Brain microvascular endothelial cell (primary cell): ENCODE measurements around the gene PCDHGA7.
"Not testable (repeated sequence)": the region's sequence is repeated elsewhere in the genome, so short reads cannot be mapped to it uniquely, and the experiment has no call there.

Source experiments
- DNase-seq: peaks from one replicate; pipeline ENCODE4 v3.0.0-alpha.2; 2020
- H3K27ac ChIP-seq: fragments of 250-450 bp; sonication (Bioruptor Pico); 2 replicates; pipeline ENCODE4 v1.5.1; 2020; ENCODE audit warnings: mild to moderate bottlenecking, moderate library complexity
- H3K27me3 ChIP-seq: fragments of 250-450 bp; sonication (Bioruptor Pico); replicated peaks from 2 replicates; pipeline ENCODE4 v1.5.1; 2020; ENCODE audit warnings: mild to moderate bottlenecking
- H3K36me3 ChIP-seq: fragments of 250-450 bp; sonication (Bioruptor Pico); replicated peaks from 2 replicates; pipeline ENCODE4 v1.5.1; 2020; ENCODE audit warnings: mild to moderate bottlenecking
- H3K4me3 ChIP-seq: 2 replicates; pipeline ENCODE4 v1.5.1; 2011; ENCODE audit warnings: low read depth, mild to moderate bottlenecking, control low read depth, low read length, moderate library complexity
- CTCF ChIP-seq: IDR thresholded peaks from 2 replicates; pipeline ENCODE4 v1.5.1; 2011; ENCODE audit warnings: low read depth, mild to moderate bottlenecking, moderate library complexity, low read length, control low read depth, inconsistent platforms; ENCODE audit errors: missing control alignments
- in situ Hi-C: cut with HindIII; loops from 2 replicates; pipeline ENCODE4 v1.10.0; 2017; ENCODE audit warnings: low sequenced_read_pairs, low pct_ligation_motif_present

The PCDHGA7 gene

GRCh38 chr5:141382469-141383294 lies at the start of gene PCDHGA7:
Gene PCDHGA7, plus strand, starts transcription at chr5:141382742. Its CDS starts 158 bp downstream, at chr5:141382900.
- H3K27me3 ChIP-seq: no peaks in the 10 kb centered on the region
- H3K27ac ChIP-seq: no peak within 1 kb of the TSS
- peak; percentile 32 for DNase-seq
- TF ChIP-seq CTCF: peak; percentile 58
- in situ Hi-C loops: no loop called here
- peak within 1 kb of the TSS; percentile 58 for H3K4me3 ChIP-seq
- no peaks in the 10 kb centered on the region for H3K36me3 ChIP-seq

DNA sequence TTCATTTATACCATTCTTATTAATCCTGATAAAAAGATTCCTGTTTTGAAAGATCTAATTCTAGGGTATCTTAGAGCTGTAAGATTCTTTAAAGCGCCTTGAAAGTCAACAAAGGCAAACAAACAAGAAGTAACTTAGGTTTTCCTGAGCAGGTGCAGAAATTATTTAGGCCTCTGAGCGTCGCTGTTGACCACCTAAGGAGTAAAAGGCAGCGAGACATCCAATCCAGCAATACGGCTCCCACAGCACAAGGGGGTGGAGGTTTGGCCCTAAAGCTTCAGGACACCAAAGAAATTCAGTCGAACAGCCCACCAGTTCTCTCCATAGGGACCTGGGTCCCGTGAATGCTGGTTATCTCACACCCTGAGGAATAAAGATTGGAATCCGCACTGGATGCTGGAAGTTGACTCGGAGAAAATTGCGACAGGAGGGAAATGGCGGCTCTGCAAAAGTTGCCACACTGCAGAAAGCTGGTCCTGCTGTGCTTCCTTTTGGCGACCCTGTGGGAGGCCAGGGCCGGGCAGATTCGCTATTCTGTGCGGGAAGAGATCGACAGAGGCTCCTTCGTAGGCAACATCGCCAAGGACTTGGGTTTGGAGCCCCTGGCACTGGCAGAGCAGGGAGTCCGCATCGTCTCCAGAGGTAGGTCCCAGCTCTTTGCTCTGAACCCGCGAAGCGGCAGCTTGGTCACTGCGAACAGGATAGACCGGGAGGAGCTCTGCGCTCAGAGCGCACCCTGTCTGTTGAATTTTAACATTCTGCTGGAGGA lies 43.8 kb upstream of the PCDHGA7 start, which contains the start of gene PCDHGA2:
TSS of gene PCDHGA2 (plus strand) at position 223 of the 769 bp plus-strand sequence.
- peak; percentile 33 for DNase-seq
- H3K4me3 ChIP-seq: peak within 1 kb of the TSS; percentile 22
- H3K27me3 ChIP-seq: no peaks in the 10 kb centered on the region

DNA sequence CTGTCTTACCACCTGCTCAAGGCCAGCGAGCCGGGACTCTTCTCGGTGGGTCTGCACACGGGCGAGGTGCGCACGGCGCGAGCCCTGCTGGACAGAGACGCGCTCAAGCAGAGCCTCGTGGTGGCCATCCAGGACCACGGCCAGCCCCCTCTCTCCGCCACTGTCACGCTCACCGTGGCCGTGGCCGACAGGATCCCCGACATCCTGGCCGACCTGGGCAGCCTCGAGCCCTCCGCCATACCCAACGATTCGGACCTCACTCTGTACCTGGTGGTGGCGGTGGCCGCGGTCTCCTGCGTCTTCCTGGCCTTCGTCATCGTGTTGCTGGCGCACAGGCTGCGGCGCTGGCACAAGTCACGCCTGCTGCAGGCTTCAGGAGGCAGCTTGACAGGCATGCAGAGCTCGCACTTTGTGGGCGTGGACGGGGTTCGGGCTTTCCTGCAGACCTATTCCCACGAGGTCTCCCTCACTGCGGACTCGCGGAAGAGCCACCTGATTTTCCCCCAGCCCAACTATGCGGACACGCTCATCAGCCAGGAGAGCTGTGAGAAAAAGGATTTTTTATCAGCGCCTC lies 41.7 kb upstream of the PCDHGA7 start:
- H3K4me3 ChIP-seq, H3K27me3 ChIP-seq, in situ Hi-C loops, H3K27ac ChIP-seq, DNase-seq, H3K36me3 ChIP-seq: not testable (repeated sequence)

More for the DNA sequence above, 43.8 kb upstream of the PCDHGA7 start, which contains the start of gene PCDHGA2:
- H3K27ac ChIP-seq: no peak within 1 kb of the TSS
- TF ChIP-seq CTCF: peak; percentile 54
- no peaks in the 10 kb centered on the region for H3K36me3 ChIP-seq
- in situ Hi-C loops: no loop called here

GRCh38 chr5:141342773-141343172 lies 39.8 kb upstream of the PCDHGA7 start:
- in situ Hi-C loops: no loop called here

DNA sequence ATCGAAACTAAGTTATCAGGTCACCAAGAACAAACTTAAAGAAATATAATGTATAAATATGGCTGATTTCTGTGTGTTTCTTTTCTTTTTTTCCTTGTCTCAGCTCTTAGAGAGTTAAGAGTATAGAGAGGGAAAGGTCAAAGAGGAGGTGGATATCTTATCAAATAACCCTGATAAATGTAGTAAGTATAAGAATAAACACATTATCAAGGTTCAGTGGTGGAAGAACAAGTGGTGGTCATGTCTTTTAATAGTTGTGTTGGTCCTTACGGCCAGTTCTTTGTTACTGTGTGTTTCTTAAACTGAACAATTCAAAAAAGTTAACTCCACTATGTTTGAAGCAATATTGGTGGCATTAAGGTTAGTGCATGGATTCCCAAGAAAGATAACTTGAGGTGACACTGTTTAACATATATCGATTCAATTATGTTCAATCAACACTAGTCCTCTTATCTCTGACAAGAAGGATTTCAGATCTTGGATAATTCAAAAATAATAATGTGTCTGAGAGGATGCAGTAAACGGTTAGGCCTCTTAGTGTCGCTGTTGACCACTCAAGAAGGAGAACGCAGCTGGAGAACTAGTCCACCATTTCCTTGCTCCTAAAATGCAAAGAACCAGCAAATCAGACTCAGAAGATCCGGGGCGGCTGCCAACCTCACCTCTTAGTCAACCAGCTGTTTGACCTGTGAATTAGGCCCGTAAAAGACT lies 39.1 kb upstream of the PCDHGA7 start, which contains the start of gene PCDHGA3:
TSS of gene PCDHGA3 (plus strand) at position 588 of the 711 bp plus-strand sequence. CDS start 205 bp downstream, outside the sequence.
- no peaks in the 10 kb centered on the region for H3K27me3 ChIP-seq
- H3K27ac ChIP-seq: no peak within 1 kb of the TSS
- in situ Hi-C loops: no loop called here
- no peaks in the 10 kb centered on the region for H3K36me3 ChIP-seq
- peak; percentile 58 for TF ChIP-seq CTCF
- DNase-seq: peak; percentile 58
- peak within 1 kb of the TSS; percentile 38 for H3K4me3 ChIP-seq

More at GRCh38 chr5:141342773-141343172, 39.8 kb upstream of the PCDHGA7 start:
- no peak for TF ChIP-seq CTCF
- H3K4me3 ChIP-seq: no peak overlapping the region
- H3K36me3 ChIP-seq: no peaks in the 10 kb centered on the region
- no peak overlapping the region for H3K27ac ChIP-seq
- no peak for DNase-seq
- H3K27me3 ChIP-seq: no peaks in the 10 kb centered on the region
